Type B pancreatic cell (in vitro differentiated cells): ENCODE results near the gene ZNF581. TPM values are rescaled to one million over a fixed set of nuclear protein-coding genes. Genes with fewer than 3 reads are reported as not detected.

Experiments used
- DNase-seq: peaks from one replicate; pipeline ENCODE4 v3.0.0; 2021; ENCODE audit warnings: mixed read lengths; ENCODE audit not compliant: unreplicated experiment; ENCODE audit errors: extremely low spot score
- H3K27ac Mint-ChIP-seq: 2 replicates; pipeline ENCODE4 v1.8.0; 2021; ENCODE audit warnings: mild to moderate bottlenecking, mixed read lengths
- H3K27me3 Mint-ChIP-seq: 2 replicates; pipeline ENCODE4 v1.8.0; 2021; ENCODE audit warnings: mixed read lengths
- H3K36me3 Mint-ChIP-seq: 2 replicates; pipeline ENCODE4 v1.8.0; 2021; ENCODE audit warnings: mixed read lengths
- H3K4me1 Mint-ChIP-seq: one replicate; pipeline ENCODE4 v1.8.0; 2021; ENCODE audit warnings: mixed read lengths; ENCODE audit not compliant: unreplicated experiment
- H3K4me3 Mint-ChIP-seq: 2 replicates; pipeline ENCODE4 v1.8.0; 2021; ENCODE audit warnings: mild to moderate bottlenecking, mixed read lengths
- H3K9me3 Mint-ChIP-seq: 2 replicates; pipeline ENCODE4 v1.8.0; 2021; ENCODE audit warnings: mixed read lengths
- total RNA-seq: library from RNA; stranded (reverse); gene quantifications from 2 replicates; pipeline ENCODE4 v1.2.1, GENCODE V29; 2021; ENCODE audit warnings: low replicate concordance
- TF ChIP-seq, protein P1 (sequence below): fragments of 200-600 bp; sonication (generic); conservative IDR thresholded peaks from 2 replicates; pipeline ENCODE4 v1.5.0; 2021; ENCODE audit warnings: antibody characterized with exemption, mild to moderate bottlenecking

Gene ZNF581
- total RNA-seq, 1 donor from 2014 or later = 43.1 TPM

DNA sequence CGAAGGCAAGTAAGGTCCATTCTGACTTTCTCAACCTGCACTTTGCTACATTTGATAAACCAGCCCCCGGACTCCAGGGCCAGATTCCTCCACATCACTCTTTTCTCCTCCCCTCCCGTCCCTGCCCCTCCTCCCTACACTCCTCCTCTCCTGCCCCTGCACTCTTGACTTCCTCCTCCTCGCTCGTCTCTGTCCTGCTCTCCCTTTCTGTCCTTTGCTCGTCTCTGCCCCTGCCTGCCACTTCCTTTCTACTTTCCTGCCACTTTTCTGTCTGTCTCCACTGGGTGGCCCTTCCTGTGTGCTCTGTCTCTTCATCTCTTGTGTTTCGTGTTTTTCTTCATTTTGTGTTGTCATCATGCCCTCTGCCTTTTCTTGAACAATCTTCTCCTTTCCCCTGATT is 18.4 kb downstream of the ZNF581 start:
- TF ChIP-seq, protein P1, sequence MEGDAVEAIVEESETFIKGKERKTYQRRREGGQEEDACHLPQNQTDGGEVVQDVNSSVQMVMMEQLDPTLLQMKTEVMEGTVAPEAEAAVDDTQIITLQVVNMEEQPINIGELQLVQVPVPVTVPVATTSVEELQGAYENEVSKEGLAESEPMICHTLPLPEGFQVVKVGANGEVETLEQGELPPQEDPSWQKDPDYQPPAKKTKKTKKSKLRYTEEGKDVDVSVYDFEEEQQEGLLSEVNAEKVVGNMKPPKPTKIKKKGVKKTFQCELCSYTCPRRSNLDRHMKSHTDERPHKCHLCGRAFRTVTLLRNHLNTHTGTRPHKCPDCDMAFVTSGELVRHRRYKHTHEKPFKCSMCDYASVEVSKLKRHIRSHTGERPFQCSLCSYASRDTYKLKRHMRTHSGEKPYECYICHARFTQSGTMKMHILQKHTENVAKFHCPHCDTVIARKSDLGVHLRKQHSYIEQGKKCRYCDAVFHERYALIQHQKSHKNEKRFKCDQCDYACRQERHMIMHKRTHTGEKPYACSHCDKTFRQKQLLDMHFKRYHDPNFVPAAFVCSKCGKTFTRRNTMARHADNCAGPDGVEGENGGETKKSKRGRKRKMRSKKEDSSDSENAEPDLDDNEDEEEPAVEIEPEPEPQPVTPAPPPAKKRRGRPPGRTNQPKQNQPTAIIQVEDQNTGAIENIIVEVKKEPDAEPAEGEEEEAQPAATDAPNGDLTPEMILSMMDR = no peak
- no peak overlapping the region for H3K4me3 Mint-ChIP-seq
- no peaks in the 10 kb centered on the region for H3K9me3 Mint-ChIP-seq
- H3K27ac Mint-ChIP-seq = no peak overlapping the region
- DNase-seq = no peak
- H3K4me1 Mint-ChIP-seq = peaks cover 11% of the 10 kb centered on the region
- H3K36me3 Mint-ChIP-seq = peaks cover 10% of the 10 kb centered on the region
- no peaks in the 10 kb centered on the region for H3K27me3 Mint-ChIP-seq

DNA sequence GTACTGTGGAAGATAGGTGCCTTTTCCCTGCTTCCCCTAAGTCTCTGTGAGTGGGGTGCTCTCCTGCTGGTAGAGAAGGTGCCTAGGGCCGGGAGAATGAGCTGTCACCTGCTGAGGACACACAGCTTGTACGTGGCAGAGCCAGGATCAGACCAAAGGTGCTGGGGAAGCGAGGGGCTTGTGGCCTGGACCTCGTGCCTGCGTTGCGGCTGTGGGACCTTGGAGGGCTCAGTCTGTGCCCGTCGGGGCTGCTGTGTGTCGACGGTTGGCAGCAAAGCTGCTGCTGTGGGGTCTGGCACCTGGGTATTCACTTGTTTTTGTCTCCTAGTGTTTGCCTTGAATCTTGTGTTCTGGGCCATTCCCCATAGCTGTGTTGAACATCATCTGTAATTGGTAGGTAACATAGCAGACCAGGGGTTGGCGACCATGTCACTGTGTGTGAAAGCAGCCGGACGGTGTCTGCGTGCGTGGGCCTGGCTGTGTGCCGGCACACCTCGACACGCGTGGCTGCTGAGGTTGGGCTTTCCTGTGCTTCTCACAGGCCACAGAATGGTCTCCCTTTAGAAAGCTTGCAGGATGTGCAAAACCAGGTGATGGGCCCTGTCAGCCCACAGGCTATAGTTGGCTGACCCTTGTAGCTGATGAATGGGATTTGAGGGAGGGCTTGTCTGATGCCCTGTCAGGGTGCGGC is 20.5 kb downstream of the ZNF581 start:
- Mint-ChIP-seq H3K27ac (no peak overlapping the region), H3K9me3 (no peaks in the 10 kb centered on the region), H3K36me3 (peaks cover 5% of the 10 kb centered on the region), H3K27me3 (no peaks in the 10 kb centered on the region), H3K4me1 (no peaks in the 10 kb centered on the region), H3K4me3 (no peak overlapping the region)
- DNase-seq = no peak
- TF ChIP-seq, protein P1 = no peak

DNA sequence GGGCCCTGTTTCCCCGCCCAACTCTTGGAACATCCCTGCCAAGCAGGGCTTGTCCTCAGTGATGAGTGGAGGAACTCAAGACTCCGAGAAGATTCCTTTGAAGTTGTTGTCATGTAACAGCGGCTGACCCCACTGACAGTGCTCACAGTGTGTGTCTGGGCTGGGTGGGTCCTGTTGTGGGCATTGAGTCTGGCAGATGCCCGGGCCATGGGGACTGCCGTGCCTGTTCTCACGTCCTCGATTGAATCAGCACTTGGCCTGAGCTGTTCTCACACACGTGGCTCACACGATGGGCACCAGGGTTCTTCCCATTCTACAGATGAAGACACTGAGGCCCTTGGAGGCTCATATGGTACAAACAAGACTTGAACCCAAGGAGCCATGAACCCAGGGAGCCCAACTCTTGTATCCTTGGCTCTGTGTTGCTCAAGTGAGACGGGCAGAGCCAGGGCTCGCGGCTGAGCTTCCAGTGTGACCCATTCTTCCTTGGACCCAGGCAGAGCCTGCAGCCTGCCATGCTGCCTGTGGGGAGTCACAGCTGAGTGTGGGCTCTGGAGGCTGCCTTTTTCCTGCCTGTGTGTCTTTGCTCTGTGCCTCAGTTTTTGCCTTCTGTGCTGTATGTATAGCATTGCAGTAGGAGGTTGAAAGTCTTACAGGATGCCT is 23.0 kb downstream of the ZNF581 start:
- H3K27ac Mint-ChIP-seq = peak overlapping the region; percentile 41
- H3K4me1 Mint-ChIP-seq = no peaks in the 10 kb centered on the region
- no peak overlapping the region for H3K4me3 Mint-ChIP-seq
- TF ChIP-seq, protein P1 = no peak
- no peaks in the 10 kb centered on the region for H3K27me3 Mint-ChIP-seq
- H3K36me3 Mint-ChIP-seq = peaks cover 5% of the 10 kb centered on the region
- no peak for DNase-seq
- H3K9me3 Mint-ChIP-seq = no peaks in the 10 kb centered on the region

DNA sequence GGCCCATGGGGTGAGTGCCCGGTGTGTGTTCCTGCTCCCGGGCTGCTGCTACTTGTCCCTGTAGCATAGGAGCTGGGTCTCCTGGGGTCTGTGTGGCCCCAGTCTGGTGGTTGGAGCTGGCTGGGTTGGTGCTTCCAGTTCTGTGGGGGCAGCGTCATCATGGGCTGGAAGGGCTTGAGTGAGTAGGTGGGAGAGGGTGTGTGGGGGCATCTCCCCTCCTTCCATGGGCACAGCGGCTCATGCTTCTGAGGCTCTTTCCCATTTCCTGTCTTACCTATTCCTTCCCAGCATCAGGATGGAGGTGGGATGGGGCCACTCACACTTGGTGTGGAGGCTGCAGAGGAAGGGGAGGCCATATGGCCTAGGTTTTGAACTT is 23.5 kb downstream of the ZNF581 start:
- no peaks in the 10 kb centered on the region for H3K9me3 Mint-ChIP-seq
- no peak for DNase-seq
- H3K4me3 Mint-ChIP-seq = no peak overlapping the region
- no peaks in the 10 kb centered on the region for H3K4me1 Mint-ChIP-seq
- no peaks in the 10 kb centered on the region for H3K27me3 Mint-ChIP-seq
- H3K27ac Mint-ChIP-seq = peak overlapping the region; percentile 41
- TF ChIP-seq, protein P1 = no peak
- H3K36me3 Mint-ChIP-seq = peaks cover 5% of the 10 kb centered on the region

DNA sequence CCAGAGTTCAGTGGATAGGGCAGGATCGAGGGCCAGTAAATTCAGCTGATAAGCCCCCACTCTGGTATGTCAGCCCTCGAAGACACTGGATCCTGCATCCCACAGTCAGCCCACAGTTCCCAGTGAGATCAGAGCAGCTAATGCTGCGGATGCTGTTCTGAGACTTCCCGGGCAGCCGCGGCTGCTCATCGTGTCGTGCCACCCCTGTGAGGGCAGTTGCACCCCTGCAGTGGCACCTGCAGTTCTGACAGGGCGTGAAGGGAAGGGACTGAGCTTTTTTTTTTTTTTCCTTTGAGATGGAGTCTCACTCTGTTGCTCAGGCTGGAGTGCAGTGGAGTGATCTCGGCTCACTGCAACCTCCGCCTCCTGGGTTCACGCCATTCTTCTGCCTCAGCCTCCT is 24.1 kb downstream of the ZNF581 start:
- no peak for DNase-seq
- H3K4me1 Mint-ChIP-seq = no peaks in the 10 kb centered on the region
- H3K27me3 Mint-ChIP-seq = no peaks in the 10 kb centered on the region
- H3K9me3 Mint-ChIP-seq = no peaks in the 10 kb centered on the region
- H3K27ac Mint-ChIP-seq = peak overlapping the region; percentile 86
- TF ChIP-seq, protein P1 = no peak
- no peak overlapping the region for H3K4me3 Mint-ChIP-seq
- H3K36me3 Mint-ChIP-seq = peaks cover 5% of the 10 kb centered on the region
